Liver (tissue), 9 donors: ENCODE data around the gene CD59. TPM values are rescaled to one million over a fixed set of nuclear protein-coding genes. Genes with fewer than 3 reads are reported as not detected.

Source experiments
- DNase-seq: peaks from one replicate; pipeline ENCODE4 v3.0.0-alpha.2; 2017; ENCODE audit warnings: low spot score
- H3K27ac ChIP-seq, 2 donors: one replicate each; pipeline ENCODE4 v1.7.0; 2013; ENCODE audit warnings: inconsistent platforms in 2 of 2, low read length in 2 of 2, control low read depth in 1 of 2, low read depth in 1 of 2, mild to moderate bottlenecking in 1 of 2
- H3K27me3 ChIP-seq, 4 donors: one replicate each; pipeline versions ENCODE4 v1.6.1 to v1.7.0; 2013; ENCODE audit warnings: low read length in 3 of 4, inconsistent platforms in 1 of 4, mild to moderate bottlenecking in 1 of 4, moderate library complexity in 1 of 4; ENCODE audit not compliant: control insufficient read depth in 4 of 4, insufficient read depth in 4 of 4
- H3K36me3 ChIP-seq, 4 donors: one replicate each; pipeline versions ENCODE4 v1.6.1 to v1.7.0; 2013; ENCODE audit warnings: low read length in 3 of 4, mild to moderate bottlenecking in 3 of 4, low read depth in 1 of 4, moderate library complexity in 1 of 4; ENCODE audit not compliant: control insufficient read depth in 4 of 4, insufficient read depth in 3 of 4
- H3K4me1 ChIP-seq, 4 donors: one replicate each; pipeline versions ENCODE4 v1.6.1 to v1.7.0; 2013; ENCODE audit warnings: low read length in 3 of 4, mild to moderate bottlenecking in 3 of 4, moderate library complexity in 1 of 4; ENCODE audit not compliant: control insufficient read depth in 4 of 4, insufficient read depth in 4 of 4
- H3K4me3 ChIP-seq, 3 donors: one replicate each; pipeline versions ENCODE4 v1.6.1 to v1.7.0; 2013; ENCODE audit warnings: low read length in 3 of 3, control low read depth in 1 of 3, low read depth in 1 of 3, mild to moderate bottlenecking in 1 of 3
- H3K9ac ChIP-seq, 2 donors: one replicate each; pipeline ENCODE4 v1.7.0; 2013; ENCODE audit warnings: low read length in 2 of 2, mild to moderate bottlenecking in 2 of 2, moderate library complexity in 2 of 2, control low read depth in 1 of 2, low read depth in 1 of 2
- H3K9me3 ChIP-seq, 4 donors: one replicate each; pipeline versions ENCODE4 v1.6.1 to v1.7.0; 2013; ENCODE audit warnings: low read length in 3 of 4; ENCODE audit not compliant: control insufficient read depth in 4 of 4
- ATF3 ChIP-seq: IDR thresholded peaks from 2 replicates; pipeline ENCODE4 v1.6.1; 2016; ENCODE audit warnings: antibody characterized with exemption
- CTCF ChIP-seq: fragments of 150-350 bp; IDR thresholded peaks from 2 replicates; pipeline ENCODE4 v1.5.1; 2017; ENCODE audit warnings: improper control_type of control experiment, low read depth, low read length; ENCODE audit not compliant: missing input control
- EGR1 ChIP-seq, 2 donors: IDR thresholded peaks; 2 replicates each; pipeline ENCODE4 v1.6.1; 2016 to 2018; ENCODE audit warnings: antibody characterized with exemption in 2 of 2, low read depth in 2 of 2
- FOXA1 ChIP-seq: IDR thresholded peaks from 2 replicates; pipeline ENCODE4 v1.6.1; 2016; ENCODE audit warnings: antibody characterized with exemption
- GABPA ChIP-seq, 2 donors: IDR thresholded peaks in 1 of 2; conservative IDR thresholded peaks in 1 of 2; 2 replicates each; pipeline ENCODE4 v1.6.1; 2016; ENCODE audit warnings: antibody characterized with exemption in 2 of 2, mild to moderate bottlenecking in 1 of 2, moderate library complexity in 1 of 2
- HNF4A ChIP-seq, 2 donors: conservative IDR thresholded peaks; 2 replicates each; pipeline ENCODE4 v1.6.1; 2016; ENCODE audit warnings: antibody characterized with exemption in 2 of 2, mild to moderate bottlenecking in 2 of 2
- HNF4G ChIP-seq: IDR thresholded peaks from 2 replicates; pipeline ENCODE4 v1.6.1; 2016; ENCODE audit warnings: antibody characterized with exemption
- JUND ChIP-seq, 2 donors: IDR thresholded peaks; 2 replicates each; pipeline ENCODE4 v1.6.1; 2016; ENCODE audit warnings: antibody characterized with exemption in 2 of 2
- MAX ChIP-seq: IDR thresholded peaks from 2 replicates; pipeline ENCODE4 v1.6.1; 2016; ENCODE audit warnings: antibody characterized with exemption
- NR2F2 ChIP-seq: IDR thresholded peaks from 2 replicates; pipeline ENCODE4 v1.6.1; 2016; ENCODE audit warnings: antibody characterized with exemption
- RAD21 ChIP-seq, 2 donors: IDR thresholded peaks; 2 replicates each; pipeline ENCODE4 v1.6.1; 2016; ENCODE audit warnings: antibody characterized with exemption in 2 of 2, mild to moderate bottlenecking in 2 of 2
- REST ChIP-seq: IDR thresholded peaks from 2 replicates; pipeline ENCODE4 v1.6.1; 2016; ENCODE audit warnings: antibody characterized with exemption, mild to moderate bottlenecking
- RXRA ChIP-seq, 2 donors: IDR thresholded peaks; 2 replicates each; pipeline ENCODE4 v1.6.1; 2017 to 2018; ENCODE audit warnings: antibody characterized with exemption in 2 of 2, mild to moderate bottlenecking in 1 of 2
- SP1 ChIP-seq: IDR thresholded peaks from 2 replicates; pipeline ENCODE4 v1.6.1; 2018; ENCODE audit warnings: antibody characterized with exemption, mild to moderate bottlenecking
- TAF1 ChIP-seq: conservative IDR thresholded peaks from 2 replicates; pipeline ENCODE4 v1.6.1; 2016; ENCODE audit warnings: antibody characterized with exemption, mild to moderate bottlenecking
- YY1 ChIP-seq: IDR thresholded peaks from 2 replicates; pipeline ENCODE4 v1.6.1; 2016; ENCODE audit warnings: antibody characterized with exemption, mild to moderate bottlenecking
- ZBTB33 ChIP-seq: IDR thresholded peaks from 2 replicates; pipeline ENCODE4 v1.6.1; 2016; ENCODE audit warnings: antibody characterized with exemption
- WGBS: extraction: QIAGEN DNeasy Blood & Tissue Kit; methylation state at CpG from one replicate; pipeline ENCODE4 v1.1.7; 2013; 5-methylcytosine and 5-hydroxymethylcytosine counted together
- polyA plus RNA-seq, 2 donors: library from polyadenylated mRNA; stranded (reverse) in 1 of 2; unstranded in 1 of 2; fragments of 200-250 nt in 1 of 2; fragments of >200 nt in 1 of 2; fragmentation: Nextera tagmentation in 1 of 2; extraction: Ambion mirVana in 1 of 2; gene quantifications; one replicate each; pipeline versions ENCODE4 v1.2.1 to v1.2.3, GENCODE V29; 2013 to 2015
- total RNA-seq, 2 donors: library from RNA; depleted of rRNA; stranded (reverse); fragments of >200 nt; gene quantifications; one replicate each; pipeline ENCODE4 v1.2.3, GENCODE V29; 2014
- donor health status: healthy.
- donor health status: healthy.
- donor health status: healthy.
- donor health status: healthy.
- donor health status: healthy.

The CD59 gene
- total and polyA plus RNA-seq, 4 donors = 74.2 to 181 (median 130) TPM

- WGBS = 76% methylated on average over 5 of the region's 5 CpGs
- TF ChIP-seq ZBTB33 (no peak), TAF1 (no peak), REST (no peak), ATF3 (no peak), YY1 (no peak), NR2F2 (no peak), MAX (no peak), RXRA (IDR thresholded peaks at IDR 0.05) (no peak), SP1 (no peak), JUND (IDR thresholded peaks at IDR 0.05) (no peak), HNF4G (no peak)
- no peak for DNase-seq
- peaks cover 0 to 8% (median 2%) of the 10 kb centered on the region in 4 donors for H3K4me1 ChIP-seq
- H3K9me3 ChIP-seq = no peaks in the 10 kb centered on the region
- H3K9ac ChIP-seq = no peak overlapping the region
- H3K4me3 ChIP-seq = no peak overlapping the region
- no peaks in the 10 kb centered on the region for H3K36me3 ChIP-seq
- no peak overlapping the region for H3K27ac ChIP-seq
- H3K27me3 ChIP-seq = no peaks in the 10 kb centered on the region
Observed at GRCh38 chr11:33778675-33779074, 42.5 kb upstream of the CD59 start.

GRCh38 chr11:33777906-33778305 is 41.7 kb upstream of the CD59 start:
- Histone ChIP-seq H3K4me3 (no peak overlapping the region), H3K27ac (no peak overlapping the region), H3K9me3 (no peaks in the 10 kb centered on the region), H3K36me3 (no peaks in the 10 kb centered on the region), H3K27me3 (no peaks in the 10 kb centered on the region), H3K4me1 (peaks cover 0 to 16% (median 9%) of the 10 kb centered on the region in 4 donors), H3K9ac (no peak overlapping the region)
- DNase-seq = no peak
- WGBS = 78% methylated on average over 9 of the region's 9 CpGs
- no peak for TF ChIP-seq ZBTB33
- TF ChIP-seq NR2F2 = no peak
- no peak for TF ChIP-seq GABPA (IDR thresholded peaks at IDR 0.05 in 1 of 2, conservative IDR thresholded peaks at IDR 0.05 in 1 of 2)
- no peak for TF ChIP-seq REST
- TF ChIP-seq ATF3 = no peak
- TF ChIP-seq SP1 = no peak
- TF ChIP-seq EGR1 (IDR thresholded peaks at IDR 0.05; ENCODE audit: low read depth in 2 of 2) = no peak
- TF ChIP-seq HNF4G = no peak
- TF ChIP-seq CTCF = no peak
- no peak for TF ChIP-seq HNF4A (conservative IDR thresholded peaks at IDR 0.05)
- TF ChIP-seq FOXA1 = no peak
- no peak for TF ChIP-seq YY1
- no peak for TF ChIP-seq JUND (IDR thresholded peaks at IDR 0.05)
- no peak for TF ChIP-seq RXRA (IDR thresholded peaks at IDR 0.05)
- no peak for TF ChIP-seq RAD21 (IDR thresholded peaks at IDR 0.05)
- no peak for TF ChIP-seq MAX
